GM19455 (cell line): ENCODE data around the gene SLC28A1.

Source experiments
- ATAC-seq: cut with Tn5 transposase; IDR thresholded peaks from one replicate; pipeline ENCODE4 v1.9.1; 2021; ENCODE audit not compliant: unreplicated experiment

The SLC28A1 gene

DNA sequence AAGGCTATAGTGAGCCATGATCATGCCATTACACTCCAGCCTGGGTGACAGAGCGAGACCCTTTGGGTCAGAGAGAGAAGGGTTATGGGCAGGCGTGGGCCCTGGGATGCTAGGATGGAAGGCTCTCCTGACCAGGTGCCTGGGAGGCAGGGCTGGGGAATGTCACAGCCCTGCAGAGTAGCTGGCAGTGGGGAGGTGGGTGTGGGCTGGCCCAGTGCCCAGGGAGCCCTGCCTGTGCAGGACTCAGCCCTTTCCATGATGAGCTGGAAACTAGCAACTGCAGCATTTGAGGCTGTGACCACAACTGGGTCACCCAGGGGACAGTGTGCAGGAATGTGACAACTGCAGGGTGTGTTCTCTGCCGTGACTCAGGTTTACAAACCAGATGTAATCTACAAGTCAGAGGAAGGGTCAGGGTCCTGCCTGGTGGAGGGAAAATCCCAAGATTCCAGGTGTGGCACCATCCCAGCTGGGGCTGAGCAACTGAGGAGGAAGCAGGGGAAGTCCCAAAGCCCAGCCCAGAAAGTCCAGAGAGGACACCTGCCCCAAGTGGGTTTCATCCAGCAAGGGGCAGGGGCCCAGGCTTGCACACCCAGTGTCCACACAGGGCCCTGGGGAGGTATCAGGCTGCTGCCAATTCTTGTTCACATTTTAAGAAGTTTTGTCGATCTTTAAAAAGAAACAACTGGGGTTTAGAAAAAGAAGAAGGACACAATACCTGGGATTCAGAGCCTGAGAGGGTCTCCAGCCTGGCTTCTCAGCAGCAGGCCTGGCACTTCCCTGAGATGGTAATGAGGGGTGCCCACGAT, 45.5 kb downstream of the SLC28A1 start:
- no peak for ATAC-seq

DNA sequence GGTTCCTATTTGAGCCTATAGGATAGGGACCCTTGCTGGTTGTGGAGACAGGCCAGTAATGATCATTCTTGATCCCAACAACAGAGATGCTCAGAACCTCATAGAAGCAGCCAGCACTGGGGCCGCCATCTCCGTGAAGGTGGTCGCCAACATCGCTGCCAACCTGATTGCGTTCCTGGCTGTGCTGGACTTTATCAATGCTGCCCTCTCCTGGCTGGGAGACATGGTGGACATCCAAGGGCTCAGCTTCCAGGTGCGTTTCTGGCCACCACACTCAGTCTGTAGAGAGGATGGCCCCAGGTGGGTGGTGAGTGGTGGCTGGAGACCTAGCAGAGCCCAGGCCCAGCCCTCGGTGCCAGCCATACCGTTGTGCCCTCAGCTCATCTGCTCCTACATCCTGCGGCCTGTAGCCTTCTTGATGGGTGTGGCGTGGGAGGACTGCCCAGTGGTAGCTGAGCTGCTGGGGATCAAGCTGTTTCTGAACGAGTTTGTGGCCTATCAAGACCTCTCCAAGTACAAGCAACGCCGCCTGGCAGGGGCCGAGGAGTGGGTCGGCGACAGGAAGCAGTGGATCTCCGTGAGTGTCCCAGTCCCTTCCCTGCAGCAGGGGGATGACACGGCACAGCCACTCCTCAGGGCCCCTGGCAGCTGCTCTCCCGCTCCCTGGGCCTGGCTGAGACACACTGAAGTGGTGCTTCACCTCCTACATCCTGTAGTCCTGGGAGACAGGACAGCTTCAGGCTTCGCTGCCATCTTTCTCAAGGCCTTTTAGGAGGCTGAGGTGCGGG, 50.7 kb downstream of the SLC28A1 start:
- ATAC-seq, result no peak

DNA sequence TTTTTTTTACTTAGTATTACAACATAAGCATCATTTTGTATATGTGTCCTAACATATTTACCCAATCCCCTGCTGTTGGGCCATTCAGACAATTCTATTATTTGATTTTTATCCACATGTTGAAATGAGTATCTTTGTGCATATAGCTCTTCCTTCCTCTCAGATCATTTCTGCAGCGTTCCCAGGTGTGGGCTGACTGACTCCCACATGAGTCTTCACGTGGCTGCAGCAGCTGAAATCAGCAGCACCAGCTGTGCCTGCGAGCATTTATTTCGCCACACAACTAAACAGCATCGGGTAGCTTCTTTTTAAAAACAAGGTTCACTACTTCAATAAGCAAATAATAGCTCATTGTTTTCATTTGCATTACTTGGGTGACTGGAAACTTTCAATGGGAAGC, 52.7 kb downstream of the SLC28A1 start:
- no peak for ATAC-seq

DNA sequence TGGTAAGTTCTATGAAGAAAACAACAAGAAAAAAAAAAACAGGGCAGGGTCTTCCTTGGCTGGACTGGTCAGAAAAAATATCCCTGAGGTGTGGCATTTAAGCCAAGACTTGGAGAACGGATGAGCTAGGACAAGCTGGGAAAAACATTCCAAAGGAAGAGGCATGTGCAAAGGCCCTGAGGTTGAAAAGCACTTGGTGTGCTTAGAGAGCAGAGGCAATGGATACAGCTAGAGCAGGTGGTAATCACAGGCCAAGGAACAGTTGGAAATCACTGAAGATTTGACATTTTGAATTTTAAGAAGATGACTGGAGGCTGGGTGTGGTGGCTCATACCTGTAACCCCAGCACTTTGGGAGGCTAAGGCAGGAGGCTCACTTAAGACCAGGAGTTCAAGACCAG, 54.3 kb downstream of the SLC28A1 start:
- no peak for ATAC-seq

DNA sequence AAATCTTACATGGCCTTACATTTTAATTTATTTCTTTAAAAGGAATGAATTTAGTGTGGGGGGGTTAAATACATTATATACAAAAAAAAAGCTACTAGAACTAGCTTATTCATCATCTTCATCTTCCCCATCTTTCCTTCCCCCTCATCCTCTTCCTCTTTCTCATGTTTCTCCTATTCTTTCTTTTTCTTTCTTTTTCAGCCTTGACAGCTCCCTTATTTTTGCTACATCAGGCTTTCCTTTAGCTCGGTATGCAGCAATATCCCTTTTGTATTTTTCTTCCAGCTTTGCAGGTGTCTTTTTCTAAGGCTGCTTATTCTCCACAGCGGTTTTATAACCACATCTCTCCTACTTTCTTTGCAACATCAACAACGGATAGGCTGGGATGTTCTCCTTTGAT, 55.9 kb downstream of the SLC28A1 start:
- no peak for ATAC-seq

DNA sequence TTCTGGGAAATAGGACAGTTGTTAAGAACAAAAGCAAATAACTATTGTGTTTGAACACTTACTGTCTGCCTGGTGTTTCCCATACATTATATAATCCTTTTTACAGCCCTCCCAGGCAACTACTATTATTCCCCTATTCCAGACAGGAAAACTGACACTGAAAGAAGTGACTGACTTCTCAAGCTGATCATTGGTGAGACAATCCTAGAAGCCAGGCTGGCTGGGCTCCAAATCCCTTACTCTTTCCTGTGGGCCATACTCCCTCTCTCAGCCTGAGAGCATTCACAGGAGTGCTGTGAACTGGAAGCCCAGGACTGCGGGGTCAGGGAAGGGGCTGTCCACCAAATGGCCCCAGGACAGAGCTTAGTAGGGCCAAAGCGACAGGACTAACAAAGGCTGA, 58.0 kb downstream of the SLC28A1 start:
- ATAC-seq, result no peak

DNA sequence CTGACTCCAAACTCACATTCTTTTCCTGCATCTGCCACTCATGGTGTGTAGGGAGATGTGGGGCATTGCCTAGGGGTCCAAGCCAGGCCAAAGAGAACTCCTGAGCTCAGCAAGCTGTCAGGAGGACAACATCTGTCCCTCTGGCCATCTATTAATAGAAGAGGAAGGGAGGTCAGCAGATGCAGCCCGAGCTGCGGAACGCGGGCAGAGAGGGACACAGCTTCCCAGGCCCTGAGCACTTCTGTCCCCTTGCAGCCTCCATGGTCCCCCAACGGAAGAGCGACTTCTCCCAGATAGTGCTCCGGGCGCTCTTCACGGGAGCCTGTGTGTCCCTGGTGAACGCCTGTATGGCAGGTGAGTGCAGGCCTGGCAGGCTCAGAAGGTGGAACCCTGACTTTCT, 59.8 kb downstream of the SLC28A1 start:
- no peak for ATAC-seq

DNA sequence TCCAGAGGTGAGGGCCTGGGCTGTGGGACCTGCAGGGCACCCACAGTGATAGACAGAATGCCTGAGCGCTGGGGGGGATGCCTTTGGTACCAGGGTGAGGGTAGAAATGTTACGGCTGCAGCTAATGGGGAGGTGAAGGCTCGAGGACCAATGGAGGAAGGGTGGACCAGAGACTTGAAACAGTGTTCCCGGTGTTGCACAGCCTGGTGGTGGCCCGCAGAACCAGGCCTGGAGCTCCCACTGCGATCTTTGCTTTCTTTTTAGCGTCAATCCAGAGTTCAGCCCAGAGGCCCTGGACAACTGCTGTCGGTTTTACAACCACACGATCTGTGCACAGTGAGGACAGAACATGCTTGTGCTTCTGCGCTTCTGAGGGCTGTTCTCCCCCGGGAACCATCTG, 60.4 kb downstream of the SLC28A1 start:
- ATAC-seq, result no peak

DNA sequence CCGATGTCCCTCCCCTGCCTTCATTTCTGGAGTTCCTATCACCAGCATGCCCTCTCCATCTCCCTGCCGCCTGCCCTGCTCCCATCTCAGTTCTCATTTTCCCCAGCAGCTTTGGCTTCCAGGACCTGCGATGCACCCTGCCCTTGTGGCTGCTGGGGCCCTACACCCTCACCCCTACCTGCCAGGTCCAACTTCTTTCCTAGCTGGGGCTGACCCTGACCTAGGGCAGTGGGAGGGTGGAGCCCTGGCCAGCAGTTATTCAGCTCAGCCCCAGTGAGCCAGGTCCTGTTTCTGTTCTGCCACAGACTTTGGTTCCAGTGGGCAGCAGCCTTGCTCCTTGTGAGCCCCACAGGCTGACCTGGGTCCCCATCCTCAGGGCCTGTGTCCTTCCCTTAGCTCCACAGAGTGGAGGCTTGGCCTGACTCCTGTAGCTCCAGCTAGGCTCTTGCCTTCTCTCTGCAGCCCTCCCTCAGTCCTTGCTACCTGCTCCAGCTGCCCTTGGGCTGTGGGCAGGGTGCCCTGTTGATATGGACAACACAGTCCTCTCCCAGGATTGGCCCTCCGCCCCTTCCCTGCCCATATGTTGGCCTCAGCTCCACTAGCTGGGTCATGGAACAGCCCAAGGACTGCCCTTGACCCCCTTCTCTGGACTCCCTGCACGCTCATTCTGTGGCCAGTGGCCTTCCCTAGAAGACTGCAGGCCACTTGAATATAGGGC, 62.5 kb downstream of the SLC28A1 start:
- no peak for ATAC-seq

DNA sequence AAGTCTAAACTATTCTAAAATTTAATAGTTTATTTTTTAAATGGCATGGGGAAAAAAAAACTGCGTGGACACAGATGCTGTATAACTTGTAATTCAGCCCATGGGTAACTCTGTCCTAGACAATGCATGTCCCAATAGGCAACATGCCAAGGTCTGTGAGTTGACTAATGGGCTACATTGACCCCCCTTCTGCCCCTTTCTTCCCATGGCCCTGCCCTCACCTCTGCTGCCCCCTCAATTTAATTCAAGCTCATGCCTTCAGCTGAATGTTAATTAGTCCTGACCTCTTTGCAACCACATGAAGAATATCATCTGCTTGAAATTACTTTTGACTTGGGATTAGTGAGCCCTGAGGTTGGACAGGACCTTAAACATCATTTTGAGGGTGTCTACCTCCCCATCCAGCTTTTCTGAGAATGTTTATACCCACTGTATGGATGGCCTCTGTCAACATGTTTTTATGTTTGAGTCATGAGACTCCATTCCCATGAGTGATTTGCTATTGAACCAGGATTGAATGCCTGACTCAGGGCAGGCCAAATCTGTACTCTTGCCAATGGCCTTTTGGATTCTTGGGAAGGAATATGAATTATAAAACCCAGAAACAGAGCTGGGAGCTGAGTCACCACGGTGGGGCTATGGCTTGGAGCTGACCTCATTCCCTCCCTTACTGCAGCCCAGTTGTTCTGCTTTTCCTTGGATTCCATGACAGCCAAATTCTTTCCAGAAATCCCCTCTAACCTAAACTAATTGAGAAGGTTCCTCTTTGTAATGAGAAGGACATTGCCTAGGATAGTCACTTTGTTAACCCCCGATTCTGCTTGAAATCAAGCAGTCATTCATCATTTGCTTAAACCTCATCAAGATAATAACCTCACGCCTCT, 63.7 kb downstream of the SLC28A1 start:
- no peak for ATAC-seq

DNA sequence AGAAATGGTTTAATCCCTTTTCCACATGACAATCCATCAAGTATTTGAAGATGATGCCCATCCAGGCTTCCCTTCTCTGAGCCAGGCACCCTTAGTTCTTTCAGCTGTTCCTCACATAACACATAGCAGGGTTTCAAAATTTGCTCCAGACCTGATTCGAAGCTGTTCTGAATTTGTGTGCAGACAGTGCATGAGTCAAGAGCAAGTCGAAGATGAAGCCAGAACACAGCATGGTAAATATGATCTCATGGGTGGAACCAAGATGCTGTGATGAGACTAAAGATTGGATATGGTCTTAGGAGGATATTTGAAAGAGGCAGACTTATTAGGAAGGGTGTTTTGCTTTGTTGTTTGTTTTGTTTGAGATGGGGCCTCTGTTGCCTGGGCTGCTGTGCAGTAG, 64.6 kb downstream of the SLC28A1 start:
- no peak for ATAC-seq

DNA sequence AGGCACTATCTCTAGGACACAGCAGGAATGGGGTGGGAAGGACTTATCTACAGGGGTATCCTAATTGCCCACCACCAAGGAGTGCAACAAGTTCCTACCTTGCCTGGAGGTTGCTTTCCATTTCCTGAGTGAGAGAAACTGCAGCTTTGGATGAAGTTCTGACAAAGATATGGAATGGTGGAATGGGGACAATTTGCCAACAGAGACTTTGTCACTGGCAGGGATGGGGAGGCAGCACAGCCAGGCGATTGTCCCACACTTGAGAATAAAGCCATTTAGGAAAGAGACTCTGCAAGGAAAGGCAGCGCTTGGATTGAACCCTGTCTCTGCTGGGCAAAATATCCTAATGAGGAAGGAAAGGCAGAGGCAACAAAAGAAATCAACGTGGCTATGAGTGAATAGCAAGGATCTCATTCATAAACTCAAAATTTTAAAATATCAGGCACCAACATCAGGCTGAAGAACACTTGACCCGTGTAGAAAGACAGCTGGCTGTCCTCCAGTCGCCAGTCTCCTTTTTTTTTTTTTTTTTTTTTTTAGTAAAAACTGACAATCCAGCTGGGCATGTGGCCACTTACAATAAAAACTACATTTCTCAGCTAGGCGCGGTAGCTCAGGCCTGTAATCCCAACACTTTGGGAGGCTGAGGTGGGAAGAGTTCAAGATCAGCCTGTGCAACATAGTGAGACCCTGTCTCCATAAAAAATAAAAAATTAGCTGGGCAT, 65.5 kb downstream of the SLC28A1 start:
- no peak for ATAC-seq

DNA sequence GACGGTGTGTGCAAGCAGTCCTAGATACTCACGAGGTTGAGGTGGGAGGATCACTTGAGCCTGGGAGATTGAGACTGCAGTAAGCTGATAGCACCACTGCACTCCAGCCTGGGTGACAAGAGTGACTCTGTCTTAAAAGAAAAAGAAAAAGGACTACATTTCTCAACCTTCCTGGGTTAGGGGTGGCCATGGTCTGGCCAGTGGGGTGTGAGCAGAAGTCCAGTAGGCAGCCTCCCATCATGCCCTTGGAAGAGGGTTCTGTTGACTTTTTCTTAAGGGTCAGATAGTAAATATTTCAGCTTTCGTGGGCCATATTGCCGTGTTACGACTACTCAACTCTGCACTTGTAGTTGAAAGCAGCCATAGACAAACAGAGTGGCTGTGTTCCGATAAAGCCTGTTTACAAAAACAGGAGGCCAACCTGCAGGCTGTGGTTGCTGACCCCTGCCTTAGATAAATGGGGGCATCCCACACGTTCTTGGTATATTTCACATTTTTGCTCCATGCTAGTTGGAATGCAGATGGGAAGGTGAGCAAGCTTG, 66.2 kb downstream of the SLC28A1 start:
- ATAC-seq, result no peak

DNA sequence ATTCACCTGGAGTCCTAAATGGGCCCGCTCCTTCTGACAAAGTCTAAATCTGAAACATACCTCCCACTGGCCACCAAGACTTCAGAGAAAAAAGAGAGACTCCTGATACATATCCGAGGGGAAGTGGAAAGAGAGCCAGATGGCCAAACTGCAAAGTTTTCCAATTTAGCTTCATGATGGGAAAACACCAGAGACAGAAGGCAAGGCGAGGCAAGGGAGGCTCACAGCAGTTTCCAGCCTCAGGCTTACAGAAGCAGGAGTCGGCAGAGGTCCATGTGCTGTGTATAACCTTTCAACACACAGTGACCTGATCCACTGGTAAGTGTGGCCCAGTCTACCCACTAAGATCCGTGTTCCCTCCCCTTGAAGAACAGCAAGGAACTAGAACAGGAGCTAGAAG, 67.3 kb downstream of the SLC28A1 start:
- ATAC-seq, result no peak

DNA sequence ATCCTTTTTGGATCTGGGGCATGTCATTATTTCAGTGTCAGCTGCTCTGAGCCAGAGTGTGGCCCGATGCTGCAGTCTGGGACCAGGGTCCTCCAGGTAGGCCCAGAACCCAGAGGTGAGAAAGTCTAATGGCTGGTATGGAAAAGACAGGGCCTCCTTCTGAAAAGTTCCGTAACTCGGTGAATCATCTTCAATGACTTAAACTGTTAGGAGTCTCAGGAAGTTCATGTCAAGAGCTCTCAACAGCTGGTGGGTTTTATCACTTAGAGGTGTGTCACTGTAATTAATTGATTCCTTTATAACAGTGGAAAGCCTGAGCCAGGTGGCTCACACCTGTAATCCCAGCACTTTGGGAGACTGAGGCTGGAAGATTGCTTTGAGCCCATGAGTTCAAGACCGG, 68.7 kb downstream of the SLC28A1 start:
- no peak for ATAC-seq

DNA sequence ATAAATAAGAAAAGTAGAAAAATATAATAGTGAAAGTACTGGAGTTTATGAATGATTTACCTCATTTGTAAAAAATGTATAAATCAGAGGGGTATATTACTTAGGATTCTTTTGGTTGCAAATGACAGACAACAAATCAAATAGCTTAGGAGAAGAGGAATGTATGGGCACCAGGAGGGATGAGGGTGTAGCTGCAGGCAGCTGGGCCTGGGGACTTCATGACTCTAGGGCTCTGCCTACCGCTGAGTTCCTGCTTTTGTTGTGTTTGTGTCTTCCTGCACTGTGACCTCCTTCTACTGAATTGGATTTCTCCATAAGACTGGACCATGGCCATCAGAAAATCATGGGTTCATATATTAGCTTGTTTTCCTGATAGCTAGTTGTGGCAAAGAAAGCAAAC, 69.3 kb downstream of the SLC28A1 start:
- ATAC-seq, result no peak

DNA sequence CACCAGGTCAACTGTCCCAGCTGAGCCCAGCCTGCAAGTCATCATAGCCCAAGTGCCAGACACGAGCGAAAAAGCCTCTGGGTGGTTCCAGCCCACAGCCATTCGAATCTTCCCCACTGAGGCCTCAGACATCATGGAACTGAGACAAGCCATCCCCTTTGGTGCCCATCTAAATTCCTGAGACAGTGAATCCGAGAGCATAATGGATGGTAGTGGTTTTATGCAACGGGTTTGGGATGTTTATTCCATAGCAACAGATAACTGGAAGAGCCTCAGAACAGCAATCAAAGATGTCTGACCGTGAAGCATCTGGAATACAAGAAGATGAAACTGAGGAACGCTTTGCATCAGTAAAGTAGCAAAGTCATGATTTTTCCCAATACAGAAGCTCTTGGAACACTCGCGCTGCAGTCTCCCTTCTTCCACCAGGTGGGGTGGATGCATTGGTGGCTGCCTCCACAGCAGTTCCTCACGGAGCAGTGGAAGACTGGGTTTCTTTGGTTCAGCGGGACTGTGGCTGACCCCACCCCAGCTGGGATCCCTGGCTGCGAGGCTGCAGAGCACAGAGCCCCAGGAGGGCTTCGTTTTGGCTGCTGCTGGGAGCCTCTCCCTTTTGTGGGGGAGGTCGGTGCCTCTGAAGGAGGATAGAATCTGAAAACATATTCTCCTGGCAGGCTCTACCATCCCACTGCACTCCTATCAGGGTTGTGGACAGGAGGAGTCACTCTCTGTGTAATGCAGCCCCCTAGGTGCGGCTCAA, 70.8 kb downstream of the SLC28A1 start:
- no peak for ATAC-seq

DNA sequence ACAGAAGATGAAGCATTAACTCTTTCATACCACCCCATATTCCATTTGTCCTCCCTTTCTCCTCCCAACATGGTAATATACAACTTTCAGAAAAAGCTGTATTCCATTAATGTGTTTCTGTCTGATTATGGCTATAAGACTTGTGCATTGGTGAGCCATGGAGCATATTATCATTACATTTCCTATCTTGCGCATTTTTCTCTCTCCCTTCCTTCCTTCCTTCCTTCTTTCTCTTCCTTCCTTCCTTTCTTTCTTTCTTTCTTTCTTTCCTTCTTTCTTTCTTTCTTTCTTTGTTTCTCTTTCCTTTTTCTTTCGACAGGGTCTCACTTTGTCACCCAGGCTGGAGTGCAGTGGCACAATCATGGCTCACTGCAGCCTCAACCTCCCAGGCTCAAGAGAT, 71.7 kb downstream of the SLC28A1 start:
- no peak for ATAC-seq

DNA sequence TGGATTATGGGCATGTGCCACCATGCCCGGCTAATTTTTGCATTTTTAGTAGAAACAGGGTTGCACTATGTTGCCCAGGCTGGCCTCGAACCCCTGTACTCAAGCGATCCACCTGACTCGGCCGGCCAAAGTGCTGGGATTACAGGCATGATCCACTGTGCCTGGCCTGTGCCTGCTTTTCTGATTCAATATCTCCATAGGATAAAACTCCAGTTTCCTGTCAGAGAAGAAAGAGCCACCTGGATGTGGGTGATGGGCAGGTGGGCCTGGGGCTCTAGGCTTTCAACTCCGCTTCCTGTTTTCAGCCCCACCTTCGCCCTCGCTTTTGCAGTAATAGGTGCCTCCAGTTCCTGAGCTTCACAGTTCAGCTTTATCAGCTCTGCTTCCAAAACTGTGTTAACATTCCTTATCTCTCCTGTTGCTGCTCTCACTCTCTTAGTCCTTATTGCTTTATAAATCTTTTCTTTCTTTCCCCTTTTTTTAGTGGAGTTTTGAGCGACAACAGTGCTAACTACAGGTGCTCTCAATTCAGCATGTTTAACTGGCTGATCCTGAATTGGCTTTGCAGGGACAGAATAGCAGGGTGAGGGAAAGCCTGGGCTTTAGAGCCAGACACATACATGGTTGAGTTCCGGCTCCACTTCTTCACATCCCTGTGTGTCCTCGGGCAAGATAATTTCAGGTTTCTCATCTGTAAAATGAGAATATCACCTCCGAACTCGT, 76.1 kb downstream of the SLC28A1 start:
- ATAC-seq, result no peak
